GM12875 (cell line): ENCODE results near the gene RRP1B.

Experiments
- H3K4me3 ChIP-seq: one replicate; pipeline ENCODE4 v1.5.1; 2011; ENCODE audit warnings: low read depth, low read length, control low read depth
- TF ChIP-seq, protein P1 (sequence below): IDR thresholded peaks from 2 replicates; pipeline ENCODE4 v1.5.1; 2011; ENCODE audit warnings: low read depth, mild to moderate bottlenecking, control low read depth, inconsistent platforms, low read length, moderate library complexity, borderline replicate concordance; ENCODE audit not compliant: insufficient read depth

The RRP1B gene

DNA sequence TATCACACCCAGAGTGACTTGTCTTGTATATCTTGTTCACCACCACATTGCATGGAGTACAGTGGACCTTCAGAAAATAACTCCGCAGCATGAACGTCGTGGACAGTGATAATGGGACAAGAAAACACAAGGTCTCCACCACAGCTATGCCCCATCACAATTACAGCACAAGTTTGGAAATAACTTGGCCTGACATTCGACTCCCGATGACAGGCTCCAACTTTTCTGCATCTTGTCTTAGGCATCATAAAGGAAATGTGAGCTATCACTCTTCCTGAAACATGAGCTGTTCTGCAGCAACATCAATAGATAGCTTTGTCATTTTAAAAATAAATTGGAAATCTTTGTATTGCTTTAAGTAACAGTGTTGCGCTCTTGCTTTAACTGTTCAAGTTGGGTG, 2.9 kb downstream of the RRP1B start:
- TF ChIP-seq, protein P1, sequence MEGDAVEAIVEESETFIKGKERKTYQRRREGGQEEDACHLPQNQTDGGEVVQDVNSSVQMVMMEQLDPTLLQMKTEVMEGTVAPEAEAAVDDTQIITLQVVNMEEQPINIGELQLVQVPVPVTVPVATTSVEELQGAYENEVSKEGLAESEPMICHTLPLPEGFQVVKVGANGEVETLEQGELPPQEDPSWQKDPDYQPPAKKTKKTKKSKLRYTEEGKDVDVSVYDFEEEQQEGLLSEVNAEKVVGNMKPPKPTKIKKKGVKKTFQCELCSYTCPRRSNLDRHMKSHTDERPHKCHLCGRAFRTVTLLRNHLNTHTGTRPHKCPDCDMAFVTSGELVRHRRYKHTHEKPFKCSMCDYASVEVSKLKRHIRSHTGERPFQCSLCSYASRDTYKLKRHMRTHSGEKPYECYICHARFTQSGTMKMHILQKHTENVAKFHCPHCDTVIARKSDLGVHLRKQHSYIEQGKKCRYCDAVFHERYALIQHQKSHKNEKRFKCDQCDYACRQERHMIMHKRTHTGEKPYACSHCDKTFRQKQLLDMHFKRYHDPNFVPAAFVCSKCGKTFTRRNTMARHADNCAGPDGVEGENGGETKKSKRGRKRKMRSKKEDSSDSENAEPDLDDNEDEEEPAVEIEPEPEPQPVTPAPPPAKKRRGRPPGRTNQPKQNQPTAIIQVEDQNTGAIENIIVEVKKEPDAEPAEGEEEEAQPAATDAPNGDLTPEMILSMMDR = no peak
- no peak overlapping the region for H3K4me3 ChIP-seq

DNA sequence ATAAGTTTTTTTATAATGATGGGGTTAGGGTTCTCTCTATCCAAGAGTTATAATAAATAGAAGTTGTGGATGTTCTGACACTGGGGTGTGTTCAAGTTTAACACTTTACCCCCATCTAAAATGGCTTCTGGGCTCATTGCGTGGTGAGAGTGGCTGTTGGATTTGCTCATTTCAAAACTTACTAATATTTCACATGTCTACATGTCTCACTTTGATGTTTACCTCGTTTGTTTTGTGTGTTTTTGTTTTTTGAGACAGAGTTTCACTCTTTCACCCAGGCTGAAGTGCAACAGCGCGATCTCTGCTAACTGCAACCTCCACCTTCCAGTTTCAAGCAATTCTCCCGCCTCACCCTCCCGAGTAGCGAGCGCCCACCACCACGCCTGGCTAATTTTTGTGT, 3.7 kb downstream of the RRP1B start:
- TF ChIP-seq, protein P1 = no peak

GRCh38 chr21:43664358-43664757, 5.0 kb downstream of the RRP1B start:
- TF ChIP-seq, protein P1 = no peak
- no peak overlapping the region for H3K4me3 ChIP-seq

More for the DNA sequence above, 3.7 kb downstream of the RRP1B start:
- H3K4me3 ChIP-seq = no peak overlapping the region

DNA sequence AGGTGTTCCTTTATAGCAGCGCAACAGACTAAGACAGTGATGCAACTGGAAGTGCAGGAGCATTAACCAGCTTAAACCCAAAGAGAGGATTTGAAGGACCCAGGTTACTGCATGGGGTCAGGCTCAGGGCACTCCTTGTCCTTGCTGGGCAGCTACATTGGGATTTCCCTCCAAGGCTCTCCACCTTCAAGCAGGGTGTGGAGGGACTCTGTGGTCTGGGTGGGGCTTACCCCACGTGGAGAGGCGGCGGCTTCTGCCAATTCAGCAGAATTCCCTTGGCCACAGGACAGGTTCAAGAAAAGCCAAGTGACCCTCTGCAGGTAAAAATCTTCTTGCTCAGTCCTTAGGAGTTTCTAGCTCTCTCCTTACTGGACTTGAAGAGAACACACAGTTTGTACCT, 6.5 kb downstream of the RRP1B start:
- no peak overlapping the region for H3K4me3 ChIP-seq
- TF ChIP-seq, protein P1 = no peak

- H3K4me3 ChIP-seq = no peak overlapping the region
These were observed 8.0 kb downstream of the RRP1B start for GRCh38 chr21:43667191-43667904.

DNA sequence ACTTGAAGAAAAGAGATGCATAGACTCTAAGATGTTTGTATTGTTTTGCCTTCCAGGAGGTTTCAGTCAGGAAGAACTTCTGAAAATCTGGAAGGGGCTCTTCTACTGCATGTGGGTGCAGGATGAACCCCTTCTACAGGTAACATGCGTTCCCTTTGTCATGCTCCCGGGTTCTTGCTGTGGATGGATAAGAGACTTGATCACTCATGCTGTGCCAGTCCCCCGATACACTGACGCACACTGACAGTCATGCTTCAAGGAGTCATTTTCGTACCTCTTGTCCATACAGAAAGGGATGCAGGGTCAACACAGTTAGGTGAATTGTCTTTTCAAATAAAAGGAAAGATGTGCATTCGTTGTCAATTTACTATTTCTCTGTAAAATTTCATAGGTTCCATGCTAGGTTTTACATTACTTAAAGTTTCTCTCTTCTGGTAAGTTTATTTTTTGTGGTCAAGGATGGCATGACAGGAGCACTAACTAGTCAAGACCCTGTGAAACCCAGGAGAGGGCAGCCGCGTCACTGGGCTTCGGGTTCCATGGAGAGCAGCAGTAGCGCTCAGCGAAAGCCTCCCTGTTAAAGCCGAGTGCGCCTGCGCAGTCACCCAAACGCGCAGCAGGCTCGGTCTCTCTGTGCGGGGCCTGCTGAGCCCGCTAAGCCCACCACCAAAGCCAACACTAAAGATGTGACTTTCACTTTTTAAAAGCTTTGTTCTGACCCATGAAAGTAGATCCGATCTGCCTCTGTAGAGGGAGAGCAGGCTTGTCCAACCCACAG, 10.7 kb downstream of the RRP1B start:
- TF ChIP-seq, protein P1 = no peak
- no peak overlapping the region for H3K4me3 ChIP-seq

More at GRCh38 chr21:43667191-43667904, 8.0 kb downstream of the RRP1B start:
- TF ChIP-seq, protein P1 = no peak
